PFSK-1 (cell line): ENCODE results near the gene E2F4.

Experiments used
- FOXP2 ChIP-seq: optimal IDR thresholded peaks from 2 replicates; pipeline ENCODE3; 2011; ENCODE audit warnings: borderline replicate concordance, control low read depth, inconsistent platforms; ENCODE audit not compliant: insufficient read depth; ENCODE audit errors: extremely low read length, extremely low read depth
- POLR2AphosphoS5 ChIP-seq: IDR thresholded peaks from 2 replicates; pipeline ENCODE4 v1.6.1; 2012; ENCODE audit warnings: low read depth, mild to moderate bottlenecking, control low read depth, low read length, moderate library complexity
- REST ChIP-seq, 2 experiments: IDR thresholded peaks; 2 replicates each; pipeline versions ENCODE4 v1.6.1 to v1.8.0; 2011 to 2012; ENCODE audit warnings: low read depth in 2 of 2, low read length in 2 of 2, control low read depth in 1 of 2, inconsistent platforms in 1 of 2, mild to moderate bottlenecking in 1 of 2, moderate library complexity in 1 of 2; ENCODE audit not compliant: insufficient read depth in 1 of 2
- SIN3A ChIP-seq: IDR thresholded peaks from 2 replicates; pipeline ENCODE4 v1.6.1; 2012; ENCODE audit warnings: mild to moderate bottlenecking, low read length, moderate library complexity, borderline replicate concordance; ENCODE audit not compliant: insufficient read depth
- TAF1 ChIP-seq: IDR thresholded peaks from 2 replicates; pipeline ENCODE4 v1.6.1; 2012; ENCODE audit warnings: low read length, control low read depth, borderline replicate concordance; ENCODE audit not compliant: insufficient read depth

E2F4 gene

GRCh38 chr16:67238278-67238575 is 46.3 kb downstream of the E2F4 start:
- TF ChIP-seq REST (IDR thresholded peaks at IDR 0.05; ENCODE audit: insufficient read depth in 1 of 2, low read depth in 2 of 2, low read length in 2 of 2) (no peak), POLR2AphosphoS5 (no peak), SIN3A (no peak), FOXP2 (no peak), TAF1 (no peak)

GRCh38 chr16:67238806-67239470 is 47.0 kb downstream of the E2F4 start:
- TF ChIP-seq REST (IDR thresholded peaks at IDR 0.05; ENCODE audit: insufficient read depth in 1 of 2, low read depth in 2 of 2, low read length in 2 of 2): no peak
- no peak for TF ChIP-seq SIN3A
- no peak for TF ChIP-seq POLR2AphosphoS5
- no peak for TF ChIP-seq FOXP2
- no peak for TF ChIP-seq TAF1

- no peak for TF ChIP-seq FOXP2
- TF ChIP-seq SIN3A: no peak
- TF ChIP-seq TAF1: no peak
- no peak for TF ChIP-seq REST (IDR thresholded peaks at IDR 0.05; ENCODE audit: insufficient read depth in 1 of 2, low read depth in 2 of 2, low read length in 2 of 2)
- no peak for TF ChIP-seq POLR2AphosphoS5
Measured at GRCh38 chr16:67240506-67240905, 48.6 kb downstream of the E2F4 start.

GRCh38 chr16:67241008-67241900 is 49.3 kb downstream of the E2F4 start:
- TF ChIP-seq FOXP2 (no peak), POLR2AphosphoS5 (no peak), SIN3A (no peak), TAF1 (no peak), REST (IDR thresholded peaks at IDR 0.05; ENCODE audit: insufficient read depth in 1 of 2, low read depth in 2 of 2, low read length in 2 of 2) (no peak)

GRCh38 chr16:67242138-67242730 is 50.3 kb downstream of the E2F4 start:
- no peak for TF ChIP-seq TAF1
- no peak for TF ChIP-seq POLR2AphosphoS5
- TF ChIP-seq FOXP2: no peak
- TF ChIP-seq REST (IDR thresholded peaks at IDR 0.05; ENCODE audit: insufficient read depth in 1 of 2, low read depth in 2 of 2, low read length in 2 of 2): no peak
- no peak for TF ChIP-seq SIN3A
